Measurements from ENCODE around the gene LIFR. TPM values are rescaled to one million over a fixed set of nuclear protein-coding genes. Genes with fewer than 3 reads are reported as not detected.

LIFR gene
- total and polyA plus RNA-seq, 2 donors (not counting 3 experiments of a cell fraction or from before 2014, with no cell fraction given) = 4.1 to 36.4 TPM

GRCh38 chr5:38478878-38479277 lies 77.6 kb downstream of the LIFR start:
- H4K20me1 ChIP-seq (replicated peaks; ENCODE audit: control insufficient read depth, extremely low read depth, insufficient read depth, low read length) = no peaks in the 10 kb centered on the region
- no peak overlapping the region for H3K4me3 ChIP-seq (replicated peaks in 1 of 3; ENCODE audit: insufficient read depth in 1 of 3, low read depth in 1 of 3, low read length in 3 of 3)
- peaks cover 4% of the 10 kb centered on the region for H3K4me1 ChIP-seq (ENCODE audit: control insufficient read depth, extremely low read depth, insufficient read depth, low read length)
- no peak for FAIRE-seq
- no peak overlapping the region for H3K4me2 ChIP-seq (ENCODE audit: insufficient read depth, low read length)
- intact Hi-C loops (cut with micrococcal nuclease) (no loop called here), dilution Hi-C loops (cut with MboI; ENCODE audit: extremely low pct_ligation_motif_present, low sequenced_read_pairs) (no loop called here)
- DNase-seq (ENCODE audit: low read depth, low spot score) = no peak
- H3K36me3 ChIP-seq (ENCODE audit: control insufficient read depth in 2 of 2, extremely low read depth in 1 of 2, insufficient read depth in 2 of 2, low read length in 2 of 2) = peaks cover 0 to 3% of the 10 kb centered on the region in 2 experiments
- POLR2A ChIA-PET = no interaction called here
- no peak overlapping the region for H3K27ac ChIP-seq (ENCODE audit: insufficient read depth, low read depth, low read length)
- no peaks in the 10 kb centered on the region for H3K79me2 ChIP-seq (ENCODE audit: control insufficient read depth, insufficient read depth, low read length)
- H2AFZ ChIP-seq (ENCODE audit: low read depth, low read length) = no peak overlapping the region
- BruUV-seq (replicated peaks) = no TSS peak
- no peaks in the 10 kb centered on the region for H3K27me3 ChIP-seq (ENCODE audit: control insufficient read depth in 2 of 2, insufficient read depth in 2 of 2, low read length in 2 of 2)
- H3K9me3 ChIP-seq (replicated peaks; ENCODE audit: control insufficient read depth, insufficient read depth, low read length) = no peaks in the 10 kb centered on the region
- H3K9ac ChIP-seq (replicated peaks; ENCODE audit: extremely low read depth, insufficient read depth, low read length) = no peak overlapping the region
- no peaks in the 10 kb centered on the region for H3K9me1 ChIP-seq (replicated peaks; ENCODE audit: control insufficient read depth, extremely low read depth, insufficient read depth, low read length)
- TF ChIP-seq MYC (IDR thresholded peaks at IDR 0.05; ENCODE audit: low read depth, low read length) (no peak), MAX (IDR thresholded peaks at IDR 0.05; ENCODE audit: insufficient read depth, insufficient read length) (no peak), POLR2A (IDR thresholded peaks at IDR 0.05; ENCODE audit: low read depth, low read length) (no peak), GATA2 (IDR thresholded peaks at IDR 0.05; ENCODE audit: insufficient read depth, insufficient read length, low read depth, low read length) (no peak), POLR2AphosphoS5 (IDR thresholded peaks at IDR 0.05; ENCODE audit: insufficient read depth, low read depth, low read length) (no peak), JUN (IDR thresholded peaks at IDR 0.05; ENCODE audit: borderline replicate concordance, insufficient read depth, insufficient read length, low read depth) (no peak), FOS (IDR thresholded peaks at IDR 0.05; ENCODE audit: borderline replicate concordance, insufficient read depth, low read length) (no peak)
- TF ChIP-seq, protein P1, sequence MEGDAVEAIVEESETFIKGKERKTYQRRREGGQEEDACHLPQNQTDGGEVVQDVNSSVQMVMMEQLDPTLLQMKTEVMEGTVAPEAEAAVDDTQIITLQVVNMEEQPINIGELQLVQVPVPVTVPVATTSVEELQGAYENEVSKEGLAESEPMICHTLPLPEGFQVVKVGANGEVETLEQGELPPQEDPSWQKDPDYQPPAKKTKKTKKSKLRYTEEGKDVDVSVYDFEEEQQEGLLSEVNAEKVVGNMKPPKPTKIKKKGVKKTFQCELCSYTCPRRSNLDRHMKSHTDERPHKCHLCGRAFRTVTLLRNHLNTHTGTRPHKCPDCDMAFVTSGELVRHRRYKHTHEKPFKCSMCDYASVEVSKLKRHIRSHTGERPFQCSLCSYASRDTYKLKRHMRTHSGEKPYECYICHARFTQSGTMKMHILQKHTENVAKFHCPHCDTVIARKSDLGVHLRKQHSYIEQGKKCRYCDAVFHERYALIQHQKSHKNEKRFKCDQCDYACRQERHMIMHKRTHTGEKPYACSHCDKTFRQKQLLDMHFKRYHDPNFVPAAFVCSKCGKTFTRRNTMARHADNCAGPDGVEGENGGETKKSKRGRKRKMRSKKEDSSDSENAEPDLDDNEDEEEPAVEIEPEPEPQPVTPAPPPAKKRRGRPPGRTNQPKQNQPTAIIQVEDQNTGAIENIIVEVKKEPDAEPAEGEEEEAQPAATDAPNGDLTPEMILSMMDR (IDR thresholded peaks at IDR 0.05; ENCODE audit: extremely low read depth in 1 of 2, insufficient read depth in 1 of 2, low read depth in 1 of 2, low read length in 2 of 2) = no peak
- CTCF ChIA-PET = interaction anchor here (0.7 to 2.8 kb wide), 5 partner anchors 10 to 40 kb away, joined by 3 to 20 read pairs (median 3); no protein-coding TSS in a partner anchor
